ENCODE results near the gene MRAS.
"Not testable (repeated sequence)": the region's sequence is repeated elsewhere in the genome, so short reads cannot be mapped to it uniquely, and the experiment has no call there.

Gene MRAS

GRCh38 chr3:138407236-138407907 lies 59.0 kb downstream of the MRAS start:
- H3K4me3 ChIP-seq (ENCODE audit: control insufficient read depth, low read depth, low read length) = no peak overlapping the region
- no peak for TF ChIP-seq CTCF (IDR thresholded peaks at IDR 0.05; ENCODE audit: control insufficient read depth, insufficient read depth, low read depth, low read length, missing control alignments)
- no peak for DNase-seq (ENCODE audit: low read depth)

GRCh38 chr3:138408751-138409570 lies 60.6 kb downstream of the MRAS start:
- DNase-seq (ENCODE audit: low read depth) = no peak
- no peak for TF ChIP-seq CTCF (IDR thresholded peaks at IDR 0.05; ENCODE audit: control insufficient read depth, insufficient read depth, low read depth, low read length, missing control alignments)
- no peak overlapping the region for H3K4me3 ChIP-seq (ENCODE audit: control insufficient read depth, low read depth, low read length)

- TF ChIP-seq CTCF (IDR thresholded peaks at IDR 0.05; ENCODE audit: control insufficient read depth, insufficient read depth, low read depth, low read length, missing control alignments) = no peak
- H3K4me3 ChIP-seq (ENCODE audit: control insufficient read depth, low read depth, low read length) = no peak overlapping the region
- no peak for DNase-seq (ENCODE audit: low read depth)
Measured at GRCh38 chr3:138412821-138413551, 64.6 kb downstream of the MRAS start.

GRCh38 chr3:138416236-138416635 lies 67.9 kb downstream of the MRAS start:
- not testable (repeated sequence) for H3K4me3 ChIP-seq (ENCODE audit: control insufficient read depth, low read depth, low read length); DNase-seq (ENCODE audit: low read depth)

- peak; percentile 40 for DNase-seq (ENCODE audit: low read depth)
- H3K4me3 ChIP-seq (ENCODE audit: control insufficient read depth, low read depth, low read length) = no peak overlapping the region
- TF ChIP-seq CTCF (IDR thresholded peaks at IDR 0.05; ENCODE audit: control insufficient read depth, insufficient read depth, low read depth, low read length, missing control alignments) = peak; percentile 98
Measured at GRCh38 chr3:138417559-138417982, 69.2 kb downstream of the MRAS start.

- no peak overlapping the region for H3K4me3 ChIP-seq (ENCODE audit: control insufficient read depth, low read depth, low read length)
- no peak for DNase-seq (ENCODE audit: low read depth)
- no peak for TF ChIP-seq CTCF (IDR thresholded peaks at IDR 0.05; ENCODE audit: control insufficient read depth, insufficient read depth, low read depth, low read length, missing control alignments)
Measured at GRCh38 chr3:138418601-138419206, 70.3 kb downstream of the MRAS start.
